Upper lobe of right lung (tissue), 1 donor: ENCODE results near the gene SMYD1. TPM values are rescaled to one million over a fixed set of nuclear protein-coding genes. Genes with fewer than 3 reads are reported as not detected.
"Not testable (repeated sequence)": the region's sequence is repeated elsewhere in the genome, so short reads cannot be mapped to it uniquely, and the experiment has no call there.

Experiments used
- ATAC-seq: fragments of 200-7000 bp; cut with Tn5 transposase; one replicate; pipeline ENCODE4 v1.9.1; 2020; ENCODE audit warnings: mild to moderate bottlenecking, moderate library complexity
- DNase-seq: peaks from one replicate; pipeline ENCODE4 v3.0.0-alpha.2; 2020
- H3K27ac ChIP-seq: fragments of 200-600 bp; one replicate; pipeline ENCODE4 v1.8.0; 2022
- H3K27me3 ChIP-seq: fragments of 200-600 bp; one replicate; pipeline ENCODE4 v1.8.0; 2022; ENCODE audit warnings: mild to moderate bottlenecking
- H3K36me3 ChIP-seq: fragments of 200-600 bp; one replicate; pipeline ENCODE4 v1.8.0; 2022
- H3K4me1 ChIP-seq: fragments of 200-600 bp; one replicate; pipeline ENCODE4 v1.8.0; 2022
- H3K4me3 ChIP-seq: fragments of 200-600 bp; one replicate; pipeline ENCODE4 v1.8.0; 2022; ENCODE audit warnings: mild to moderate bottlenecking
- H3K9me3 ChIP-seq: fragments of 200-600 bp; one replicate; pipeline ENCODE4 v1.8.0; 2022
- intact Hi-C: fragments of 100-400 bp; cut with DNase I; formaldehyde crosslinking; loops from one replicate; pipeline ENCODE4 v1.11.0; 2022
- total RNA-seq: library from RNA; stranded (reverse); fragmentation: NEBNext Ultra II Directional; extraction: Animal tissue kit (Norgen Biotek cat#: 25700); gene quantifications from one replicate; pipeline ENCODE4 v1.2.1, GENCODE V29; 2021
- TF ChIP-seq, protein P1 (sequence below): fragments of 200-600 bp; IDR thresholded peaks from one replicate; pipeline ENCODE4 v1.8.0; 2022; ENCODE audit warnings: antibody characterized with exemption
- donor health status: DM: no; HTN: yes; CAD: no; lungs with severe emphysema.

Gene SMYD1
- total RNA-seq, 1 donor from 2014 or later = not detected

DNA sequence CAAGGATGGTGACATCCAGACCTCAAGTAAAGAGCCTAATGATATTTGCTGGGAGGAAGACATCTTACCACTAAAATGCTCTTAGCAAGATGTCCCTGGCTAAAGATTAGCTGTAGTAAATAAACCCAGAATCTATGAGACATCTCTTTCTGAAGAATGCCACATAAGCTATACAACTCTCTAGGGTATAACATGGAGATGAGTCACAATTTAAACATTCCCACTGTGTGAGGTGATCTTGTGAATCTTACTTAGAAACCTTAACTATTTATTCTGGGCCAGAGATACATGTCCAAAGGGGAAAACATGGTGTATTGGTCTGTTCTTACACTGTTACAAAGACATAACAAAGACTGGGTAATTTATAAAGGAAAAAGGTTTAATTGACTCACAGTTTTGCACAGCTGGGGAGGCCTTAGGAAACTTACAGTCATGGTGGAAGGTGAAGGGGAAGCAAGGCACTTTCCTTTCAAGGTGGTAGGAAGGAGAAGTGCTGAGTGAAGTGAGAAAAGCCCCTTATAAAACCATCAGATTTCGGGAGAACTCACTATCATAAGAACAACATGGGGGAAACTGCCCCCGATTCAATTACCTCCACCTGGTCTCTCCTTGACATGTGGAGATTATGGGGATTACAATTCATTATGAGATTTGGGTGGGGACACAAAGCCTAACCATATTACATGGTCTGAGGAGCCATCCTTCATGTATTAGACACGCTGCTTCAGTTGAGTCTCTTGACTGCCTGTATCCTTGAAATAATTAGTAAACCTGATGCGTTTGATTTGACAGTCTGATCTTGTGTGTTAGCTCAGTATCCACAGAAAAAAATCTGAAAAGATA is 29.1 kb upstream of the SMYD1 start:
- Histone ChIP-seq H3K9me3 (no peaks in the 10 kb centered on the region), H3K36me3 (peaks cover 23% of the 10 kb centered on the region), H3K4me1 (no peaks in the 10 kb centered on the region), H3K27ac (no peak overlapping the region), H3K4me3 (no peak overlapping the region), H3K27me3 (no peaks in the 10 kb centered on the region)
- no peak for DNase-seq
- no peak for ATAC-seq
- TF ChIP-seq, protein P1, sequence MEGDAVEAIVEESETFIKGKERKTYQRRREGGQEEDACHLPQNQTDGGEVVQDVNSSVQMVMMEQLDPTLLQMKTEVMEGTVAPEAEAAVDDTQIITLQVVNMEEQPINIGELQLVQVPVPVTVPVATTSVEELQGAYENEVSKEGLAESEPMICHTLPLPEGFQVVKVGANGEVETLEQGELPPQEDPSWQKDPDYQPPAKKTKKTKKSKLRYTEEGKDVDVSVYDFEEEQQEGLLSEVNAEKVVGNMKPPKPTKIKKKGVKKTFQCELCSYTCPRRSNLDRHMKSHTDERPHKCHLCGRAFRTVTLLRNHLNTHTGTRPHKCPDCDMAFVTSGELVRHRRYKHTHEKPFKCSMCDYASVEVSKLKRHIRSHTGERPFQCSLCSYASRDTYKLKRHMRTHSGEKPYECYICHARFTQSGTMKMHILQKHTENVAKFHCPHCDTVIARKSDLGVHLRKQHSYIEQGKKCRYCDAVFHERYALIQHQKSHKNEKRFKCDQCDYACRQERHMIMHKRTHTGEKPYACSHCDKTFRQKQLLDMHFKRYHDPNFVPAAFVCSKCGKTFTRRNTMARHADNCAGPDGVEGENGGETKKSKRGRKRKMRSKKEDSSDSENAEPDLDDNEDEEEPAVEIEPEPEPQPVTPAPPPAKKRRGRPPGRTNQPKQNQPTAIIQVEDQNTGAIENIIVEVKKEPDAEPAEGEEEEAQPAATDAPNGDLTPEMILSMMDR = no peak
- intact Hi-C loops = no loop called here

DNA sequence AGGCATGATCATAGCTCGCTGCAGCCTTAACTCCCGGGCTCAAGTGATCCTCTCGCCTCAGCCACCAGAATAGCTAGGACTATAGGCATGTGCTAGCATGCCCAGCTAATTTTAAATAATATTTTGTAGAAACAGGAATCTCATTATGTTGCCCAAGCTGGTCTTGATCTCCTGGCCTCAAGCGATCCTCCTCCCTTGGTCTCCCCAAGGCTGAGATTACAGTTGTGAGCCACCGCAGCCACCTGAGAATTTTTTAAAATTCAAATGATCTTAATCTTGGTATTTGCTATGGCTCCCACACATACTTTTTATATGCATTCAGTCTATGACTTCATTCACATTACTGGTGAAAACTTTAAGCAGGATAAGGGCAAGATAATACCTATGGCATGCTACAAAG is 25.1 kb upstream of the SMYD1 start:
- no peak overlapping the region for H3K4me3 ChIP-seq
- DNase-seq = no peak
- H3K9me3 ChIP-seq = no peaks in the 10 kb centered on the region
- no peak overlapping the region for H3K27ac ChIP-seq
- H3K27me3 ChIP-seq = no peaks in the 10 kb centered on the region
- TF ChIP-seq, protein P1 = no peak
- H3K4me1 ChIP-seq = no peaks in the 10 kb centered on the region
- no peak for ATAC-seq
- H3K36me3 ChIP-seq = peaks cover 5% of the 10 kb centered on the region
- intact Hi-C loops = no loop called here

DNA sequence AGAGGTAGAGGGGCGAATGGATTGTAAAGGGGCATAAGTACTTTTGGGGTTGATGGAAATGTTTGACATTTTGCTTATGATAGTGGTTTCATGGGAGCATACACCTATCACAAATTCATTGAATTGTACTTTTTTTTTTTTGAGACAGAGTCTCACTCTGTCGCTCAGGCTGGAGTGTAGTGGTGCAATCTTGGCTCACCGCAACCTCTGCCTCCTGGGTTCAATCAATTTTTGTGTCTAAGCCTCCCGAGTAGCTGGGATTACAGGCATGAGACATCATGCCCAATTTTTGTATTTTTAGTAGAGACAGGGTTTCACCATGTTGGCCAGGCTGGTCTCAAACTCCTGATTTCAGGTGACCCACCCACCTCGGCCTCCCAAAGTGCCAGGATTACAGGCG is 22.1 kb upstream of the SMYD1 start:
- H3K27ac ChIP-seq, H3K9me3 ChIP-seq, H3K36me3 ChIP-seq, ATAC-seq, H3K4me1 ChIP-seq, DNase-seq, intact Hi-C loops, H3K27me3 ChIP-seq, H3K4me3 ChIP-seq: not testable (repeated sequence)

DNA sequence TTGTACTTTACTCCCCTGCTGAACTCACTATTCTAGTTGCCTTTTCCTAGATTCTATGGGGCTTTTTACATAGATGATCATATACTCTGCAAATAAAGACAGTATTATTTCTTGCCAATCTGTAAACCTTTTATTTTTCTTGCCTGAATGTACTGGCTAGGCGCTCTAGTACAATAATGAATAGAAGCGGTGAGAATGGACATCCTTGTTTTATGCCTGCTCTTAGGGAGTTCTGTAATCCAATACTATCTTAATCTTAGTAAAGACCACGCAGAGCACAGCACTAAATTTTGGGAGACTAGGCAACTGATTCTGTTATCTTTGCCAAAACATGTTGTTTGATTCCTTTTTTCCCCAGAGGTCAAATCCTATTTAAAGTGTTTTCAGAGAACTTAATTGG is 19.1 kb upstream of the SMYD1 start:
- intact Hi-C loops = no loop called here
- no peaks in the 10 kb centered on the region for H3K9me3 ChIP-seq
- TF ChIP-seq, protein P1 = no peak
- DNase-seq (no peak), ATAC-seq (no peak)
- no peak overlapping the region for H3K4me3 ChIP-seq
- H3K27ac ChIP-seq = no peak overlapping the region
- no peaks in the 10 kb centered on the region for H3K27me3 ChIP-seq
- H3K4me1 ChIP-seq = peaks cover 16% of the 10 kb centered on the region
- peaks cover 4% of the 10 kb centered on the region for H3K36me3 ChIP-seq

DNA sequence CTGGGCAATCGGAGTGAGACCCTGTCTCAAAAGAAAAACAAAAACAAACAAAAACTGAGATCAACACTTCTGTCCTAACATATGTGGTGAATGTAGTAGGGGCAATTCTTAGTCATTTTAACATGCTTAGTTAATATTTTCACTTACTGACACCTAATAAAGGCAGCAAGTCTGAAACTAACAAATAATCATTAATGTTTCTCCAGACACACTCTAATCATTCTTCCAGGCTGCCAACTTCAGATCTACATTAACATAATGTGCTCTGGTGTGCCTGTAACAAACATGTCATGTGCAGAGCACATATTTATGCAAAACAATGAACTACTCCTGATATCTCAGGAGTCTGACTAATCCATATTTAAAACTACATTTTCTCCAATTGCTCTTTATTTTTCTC is 18.0 kb upstream of the SMYD1 start:
- H3K27me3 ChIP-seq = no peaks in the 10 kb centered on the region
- no peak for DNase-seq
- H3K9me3 ChIP-seq = no peaks in the 10 kb centered on the region
- no peak overlapping the region for H3K27ac ChIP-seq
- H3K36me3 ChIP-seq = no peaks in the 10 kb centered on the region
- no peak for ATAC-seq
- no peak overlapping the region for H3K4me3 ChIP-seq
- intact Hi-C loops = no loop called here
- TF ChIP-seq, protein P1 = no peak
- H3K4me1 ChIP-seq = peaks cover 26% of the 10 kb centered on the region

DNA sequence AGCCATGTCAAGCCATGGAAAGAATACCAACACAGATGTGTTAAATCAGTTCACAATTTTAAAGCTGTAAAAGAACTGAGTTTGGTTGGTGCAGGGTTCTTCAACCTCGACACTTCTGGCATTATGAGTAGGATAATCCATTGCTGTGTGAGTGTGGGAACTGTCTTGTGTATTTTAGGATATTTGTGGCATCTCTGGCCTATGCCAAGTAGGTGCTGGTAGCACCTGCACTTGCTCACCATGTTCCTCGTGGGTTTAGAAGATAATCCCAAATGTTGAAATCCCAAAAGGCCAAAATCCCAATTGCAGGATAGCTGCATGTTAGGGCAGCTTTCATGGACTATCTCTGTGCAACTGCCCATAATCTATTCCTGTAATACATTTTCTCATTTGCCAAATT is 15.8 kb upstream of the SMYD1 start:
- Histone ChIP-seq H3K27me3 (no peaks in the 10 kb centered on the region), H3K27ac (no peak overlapping the region), H3K9me3 (no peaks in the 10 kb centered on the region), H3K4me3 (no peak overlapping the region), H3K4me1 (peaks cover 26% of the 10 kb centered on the region), H3K36me3 (no peaks in the 10 kb centered on the region)
- DNase-seq (no peak), ATAC-seq (no peak)
- TF ChIP-seq, protein P1 = no peak
- intact Hi-C loops = no loop called here
